ENCODE data around the gene DENND4A.

GRCh38 chr15:65834603-65835282 is 42.6 kb upstream of the DENND4A start:
- TF ChIP-seq PBX2 (CRISPR knock-in tag; IDR thresholded peaks at IDR 0.05; ENCODE audit: low read depth) (no peak), PBX2 (tag; conservative IDR thresholded peaks at IDR 0.05; ENCODE audit: low read depth) (no peak), RFX5 (IDR thresholded peaks at IDR 0.05; ENCODE audit: low read depth, low read length) (no peak), MAX (CRISPR knock-in tag; IDR thresholded peaks at IDR 0.05) (no peak), SMARCA5 (IDR thresholded peaks at IDR 0.05) (no peak), STAG1 (CRISPR knock-in tag; IDR thresholded peaks at IDR 0.05; ENCODE audit: borderline replicate concordance) (no peak), NFATC3 (IDR thresholded peaks at IDR 0.05) (no peak)
